HepG2 (cell line): ENCODE measurements around the gene MPG. TPM values are rescaled to one million over a fixed set of nuclear protein-coding genes. Genes with fewer than 3 reads are reported as not detected.

Experiments used
- AGO2 ChIP-seq: fragments of 200-400 bp; formaldehyde crosslinking; optimal IDR thresholded peaks from 2 replicates; pipeline ENCODE3; 2017; ENCODE audit warnings: mild to moderate bottlenecking, low read depth, low read length, moderate library complexity
- CAMTA2 ChIP-seq: sonication (generic); formaldehyde crosslinking; IDR thresholded peaks from 2 replicates; pipeline ENCODE4 v1.4.0; 2020; ENCODE audit warnings: mild to moderate bottlenecking, missing genetic modification reagents, borderline replicate concordance
- EEA1 ChIP-seq: sonication (generic); formaldehyde crosslinking; IDR thresholded peaks from 2 replicates; pipeline ENCODE4 v1.5.1; 2020; ENCODE audit warnings: mild to moderate bottlenecking, missing genetic modification reagents, borderline replicate concordance
- ISX ChIP-seq: sonication (generic); formaldehyde crosslinking; conservative IDR thresholded peaks from 2 replicates; pipeline ENCODE4 v1.5.0; 2020; ENCODE audit warnings: missing genetic modification reagents
- MLLT10 ChIP-seq: sonication (generic); formaldehyde crosslinking; IDR thresholded peaks from 2 replicates; pipeline ENCODE4 v1.4.0; 2020; ENCODE audit warnings: missing genetic modification reagents
- NR2C2 ChIP-seq: sonication (generic); formaldehyde crosslinking; IDR thresholded peaks from 2 replicates; pipeline ENCODE4 v1.4.0; 2020; ENCODE audit warnings: missing genetic modification reagents, mild to moderate bottlenecking, moderate library complexity, borderline replicate concordance
- XBP1 ChIP-seq: sonication (generic); formaldehyde crosslinking; IDR thresholded peaks from 2 replicates; pipeline ENCODE4 v1.5.0; 2020; ENCODE audit warnings: missing genetic modification reagents
- ZFAT ChIP-seq: sonication (generic); formaldehyde crosslinking; conservative IDR thresholded peaks from 2 replicates; pipeline ENCODE4 v1.8.1; 2023; ENCODE audit warnings: missing genetic modification reagents, inconsistent platforms
- ZNF589 ChIP-seq: sonication (generic); formaldehyde crosslinking; conservative IDR thresholded peaks from 2 replicates; pipeline ENCODE4 v1.8.0; 2022; ENCODE audit warnings: mild to moderate bottlenecking, moderate library complexity, missing genetic modification reagents
- ZNF773 ChIP-seq: sonication (generic); formaldehyde crosslinking; IDR thresholded peaks from 2 replicates; pipeline ENCODE4 v1.4.0; 2020; ENCODE audit warnings: missing genetic modification reagents, borderline replicate concordance
- polyA plus RNA-seq, 8 experiments: library from polyadenylated mRNA; depleted of rRNA in 3 of 8; stranded (reverse) in 7 of 8; unstranded in 1 of 8; fragments of >200 nt; fragmentation: Illumina TruSeq in 4 of 8; extraction: Trizol in 4 of 8; gene quantifications; 2 replicates each; pipeline versions ENCODE4 v1.2.1 to v1.2.3, GENCODE V29; 2011 to 2016; ENCODE audit warnings: low read depth in 4 of 8, missing spikeins in 1 of 8, mixed read lengths in 1 of 8; ENCODE audit not compliant: insufficient read depth in 1 of 8
- total RNA-seq, 5 experiments: library from RNA; depleted of rRNA; stranded (reverse); fragments of >200 nt; fragmentation: Illumina TruSeq; extraction: Trizol; gene quantifications; 2 replicates each; pipeline ENCODE4 v1.2.3, GENCODE V29; 2016; ENCODE audit warnings: low read depth in 1 of 5
- TF ChIP-seq, protein P1 (sequence below): sonication (generic); formaldehyde crosslinking; IDR thresholded peaks from 2 replicates; pipeline ENCODE4 v1.9.0; 2021; ENCODE audit warnings: missing genetic modification reagents, mild to moderate bottlenecking, borderline replicate concordance
- TF ChIP-seq, protein P2 (sequence below): IDR thresholded peaks from 2 replicates; pipeline ENCODE4 v1.6.1; 2012; ENCODE audit warnings: inconsistent platforms
- TF ChIP-seq, protein P3 (sequence below), 2 experiments: fragments of 450-650 bp in 1 of 2; sonication (generic) in 1 of 2; formaldehyde crosslinking in 1 of 2; IDR thresholded peaks; 2 replicates each; pipeline versions ENCODE4 v1.6.1 to v1.8.0; 2016 to 2022; ENCODE audit warnings: antibody characterized with exemption in 1 of 2, mild to moderate bottlenecking in 1 of 2, missing genetic modification reagents in 1 of 2
- TF ChIP-seq, protein P4 (sequence below): fragments of 450-650 bp; IDR thresholded peaks from 2 replicates; pipeline ENCODE4 v1.6.1; 2017; ENCODE audit warnings: mild to moderate bottlenecking

Gene MPG
- total and polyA plus RNA-seq, 2 of the 13 experiments (the other 11 are each of a cell fraction or from before 2014, with no cell fraction given) = 59.1 to 62.5 TPM

DNA sequence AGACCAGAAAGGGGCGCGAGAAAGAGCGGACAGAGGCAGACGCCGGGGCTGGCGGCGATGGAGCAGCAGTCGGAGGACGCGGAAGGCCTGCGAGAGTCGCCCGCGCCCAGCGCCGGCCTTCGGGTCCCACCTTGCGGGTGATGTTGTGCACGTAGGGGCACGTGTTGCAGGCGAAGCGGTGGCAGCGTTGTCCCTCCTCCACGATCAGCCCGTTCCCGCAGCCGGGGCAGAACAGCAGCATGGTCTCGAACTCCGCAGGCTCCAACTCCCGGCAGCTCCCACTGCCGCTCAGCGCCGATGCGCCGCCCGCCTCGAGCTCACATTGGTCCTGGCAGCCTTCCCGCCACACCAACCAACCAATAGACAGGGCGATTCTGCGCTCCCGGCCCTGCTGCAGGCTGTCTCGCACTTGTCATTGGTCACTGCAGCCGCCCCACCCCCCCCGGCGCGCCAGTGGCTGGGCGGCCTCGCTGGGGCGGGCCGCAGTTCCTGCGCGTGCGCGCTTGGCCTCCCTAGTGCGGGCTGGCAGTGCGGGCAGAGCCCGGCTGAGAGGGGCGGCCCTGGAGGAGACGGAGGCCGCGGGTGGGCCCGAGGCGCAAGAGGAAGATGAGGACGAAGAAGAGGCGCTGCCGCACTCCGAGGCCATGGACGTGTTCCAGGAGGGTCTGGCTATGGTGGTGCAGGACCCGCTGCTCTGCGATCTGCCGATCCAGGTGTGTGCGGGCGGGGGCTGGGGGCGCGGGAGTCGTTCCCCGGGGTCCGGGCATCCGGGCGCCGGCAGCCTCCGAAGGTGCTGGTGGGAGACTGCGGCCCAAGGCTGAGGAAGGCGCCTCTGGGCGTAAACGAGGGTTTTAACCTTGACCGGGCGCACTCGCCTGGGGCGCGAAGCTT lies 24.4 kb upstream of the MPG start, which contains the start of the genes POLR3K and SNRNP25 (continued):
- TF ChIP-seq, protein P1, sequence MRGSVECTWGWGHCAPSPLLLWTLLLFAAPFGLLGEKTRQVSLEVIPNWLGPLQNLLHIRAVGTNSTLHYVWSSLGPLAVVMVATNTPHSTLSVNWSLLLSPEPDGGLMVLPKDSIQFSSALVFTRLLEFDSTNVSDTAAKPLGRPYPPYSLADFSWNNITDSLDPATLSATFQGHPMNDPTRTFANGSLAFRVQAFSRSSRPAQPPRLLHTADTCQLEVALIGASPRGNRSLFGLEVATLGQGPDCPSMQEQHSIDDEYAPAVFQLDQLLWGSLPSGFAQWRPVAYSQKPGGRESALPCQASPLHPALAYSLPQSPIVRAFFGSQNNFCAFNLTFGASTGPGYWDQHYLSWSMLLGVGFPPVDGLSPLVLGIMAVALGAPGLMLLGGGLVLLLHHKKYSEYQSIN (CRISPR knock-in tag) = no peak
- TF ChIP-seq ZNF773 (CRISPR knock-in tag) (0 out of 2 replicates have a peak, but pooled peaks have one; percentile 45), ZFAT (CRISPR knock-in tag) (0 out of 2 replicates have a peak, but pooled peaks have one; percentile 30), AGO2 (peak; percentile 51), MLLT10 (no peak), NR2C2 (CRISPR knock-in tag) (no peak), EEA1 (0 out of 2 replicates have a peak, but pooled peaks have one; percentile 24), ISX (CRISPR knock-in tag) (peak; percentile 73; the same call in 1 of the 2 replicates), XBP1 (CRISPR knock-in tag) (no peak), ZNF589 (CRISPR knock-in tag) (no peak), CAMTA2 (CRISPR knock-in tag) (0 out of 2 replicates have a peak, but pooled peaks have one; percentile 9)
- TF ChIP-seq, protein P2, sequence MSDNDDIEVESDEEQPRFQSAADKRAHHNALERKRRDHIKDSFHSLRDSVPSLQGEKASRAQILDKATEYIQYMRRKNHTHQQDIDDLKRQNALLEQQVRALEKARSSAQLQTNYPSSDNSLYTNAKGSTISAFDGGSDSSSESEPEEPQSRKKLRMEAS = peak; percentile 92
- TF ChIP-seq, protein P3, sequence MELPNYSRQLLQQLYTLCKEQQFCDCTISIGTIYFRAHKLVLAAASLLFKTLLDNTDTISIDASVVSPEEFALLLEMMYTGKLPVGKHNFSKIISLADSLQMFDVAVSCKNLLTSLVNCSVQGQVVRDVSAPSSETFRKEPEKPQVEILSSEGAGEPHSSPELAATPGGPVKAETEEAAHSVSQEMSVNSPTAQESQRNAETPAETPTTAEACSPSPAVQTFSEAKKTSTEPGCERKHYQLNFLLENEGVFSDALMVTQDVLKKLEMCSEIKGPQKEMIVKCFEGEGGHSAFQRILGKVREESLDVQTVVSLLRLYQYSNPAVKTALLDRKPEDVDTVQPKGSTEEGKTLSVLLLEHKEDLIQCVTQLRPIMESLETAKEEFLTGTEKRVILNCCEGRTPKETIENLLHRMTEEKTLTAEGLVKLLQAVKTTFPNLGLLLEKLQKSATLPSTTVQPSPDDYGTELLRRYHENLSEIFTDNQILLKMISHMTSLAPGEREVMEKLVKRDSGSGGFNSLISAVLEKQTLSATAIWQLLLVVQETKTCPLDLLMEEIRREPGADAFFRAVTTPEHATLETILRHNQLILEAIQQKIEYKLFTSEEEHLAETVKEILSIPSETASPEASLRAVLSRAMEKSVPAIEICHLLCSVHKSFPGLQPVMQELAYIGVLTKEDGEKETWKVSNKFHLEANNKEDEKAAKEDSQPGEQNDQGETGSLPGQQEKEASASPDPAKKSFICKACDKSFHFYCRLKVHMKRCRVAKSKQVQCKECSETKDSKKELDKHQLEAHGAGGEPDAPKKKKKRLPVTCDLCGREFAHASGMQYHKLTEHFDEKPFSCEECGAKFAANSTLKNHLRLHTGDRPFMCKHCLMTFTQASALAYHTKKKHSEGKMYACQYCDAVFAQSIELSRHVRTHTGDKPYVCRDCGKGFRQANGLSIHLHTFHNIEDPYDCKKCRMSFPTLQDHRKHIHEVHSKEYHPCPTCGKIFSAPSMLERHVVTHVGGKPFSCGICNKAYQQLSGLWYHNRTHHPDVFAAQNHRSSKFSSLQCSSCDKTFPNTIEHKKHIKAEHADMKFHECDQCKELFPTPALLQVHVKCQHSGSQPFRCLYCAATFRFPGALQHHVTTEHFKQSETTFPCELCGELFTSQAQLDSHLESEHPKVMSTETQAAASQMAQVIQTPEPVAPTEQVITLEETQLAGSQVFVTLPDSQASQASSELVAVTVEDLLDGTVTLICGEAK (IDR thresholded peaks at IDR 0.05) = no peak
- TF ChIP-seq, protein P3 (CRISPR knock-in tag; IDR thresholded peaks at IDR 0.05) = peak; percentile 67
- TF ChIP-seq, protein P4, sequence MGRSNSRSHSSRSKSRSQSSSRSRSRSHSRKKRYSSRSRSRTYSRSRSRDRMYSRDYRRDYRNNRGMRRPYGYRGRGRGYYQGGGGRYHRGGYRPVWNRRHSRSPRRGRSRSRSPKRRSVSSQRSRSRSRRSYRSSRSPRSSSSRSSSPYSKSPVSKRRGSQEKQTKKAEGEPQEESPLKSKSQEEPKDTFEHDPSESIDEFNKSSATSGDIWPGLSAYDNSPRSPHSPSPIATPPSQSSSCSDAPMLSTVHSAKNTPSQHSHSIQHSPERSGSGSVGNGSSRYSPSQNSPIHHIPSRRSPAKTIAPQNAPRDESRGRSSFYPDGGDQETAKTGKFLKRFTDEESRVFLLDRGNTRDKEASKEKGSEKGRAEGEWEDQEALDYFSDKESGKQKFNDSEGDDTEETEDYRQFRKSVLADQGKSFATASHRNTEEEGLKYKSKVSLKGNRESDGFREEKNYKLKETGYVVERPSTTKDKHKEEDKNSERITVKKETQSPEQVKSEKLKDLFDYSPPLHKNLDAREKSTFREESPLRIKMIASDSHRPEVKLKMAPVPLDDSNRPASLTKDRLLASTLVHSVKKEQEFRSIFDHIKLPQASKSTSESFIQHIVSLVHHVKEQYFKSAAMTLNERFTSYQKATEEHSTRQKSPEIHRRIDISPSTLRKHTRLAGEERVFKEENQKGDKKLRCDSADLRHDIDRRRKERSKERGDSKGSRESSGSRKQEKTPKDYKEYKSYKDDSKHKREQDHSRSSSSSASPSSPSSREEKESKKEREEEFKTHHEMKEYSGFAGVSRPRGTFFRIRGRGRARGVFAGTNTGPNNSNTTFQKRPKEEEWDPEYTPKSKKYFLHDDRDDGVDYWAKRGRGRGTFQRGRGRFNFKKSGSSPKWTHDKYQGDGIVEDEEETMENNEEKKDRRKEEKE = no peak
